Colonic mucosa (tissue), 4 donors: ENCODE measurements around the gene EPB41L2. TPM values are rescaled to one million over a fixed set of nuclear protein-coding genes. Genes with fewer than 3 reads are reported as not detected.
A peak's percentile ranks its signal among the peaks of the same experiment; 100 is the strongest.

ENCODE experiments used
- DNase-seq: peaks from one replicate; pipeline ENCODE4 v3.0.0-alpha.2; 2020
- H3K27ac ChIP-seq: fragments of 200-600 bp; one replicate; pipeline ENCODE4 v1.8.0; 2021
- H3K27me3 ChIP-seq: fragments of 200-600 bp; one replicate; pipeline ENCODE4 v1.8.0; 2021
- H3K36me3 ChIP-seq: fragments of 200-600 bp; one replicate; pipeline ENCODE4 v1.8.0; 2021
- H3K4me1 ChIP-seq: fragments of 200-600 bp; one replicate; pipeline ENCODE4 v1.8.0; 2021; ENCODE audit warnings: mild to moderate bottlenecking
- H3K4me3 ChIP-seq: fragments of 200-600 bp; one replicate; pipeline ENCODE4 v1.8.0; 2021
- H3K9ac ChIP-seq, 2 donors: one replicate each; pipeline ENCODE4 v1.7.0; 2013; ENCODE audit warnings: control low read depth in 2 of 2, low read depth in 2 of 2, low read length in 2 of 2
- H3K9me3 ChIP-seq: fragments of 200-600 bp; one replicate; pipeline ENCODE4 v1.8.0; 2021
- intact Hi-C: fragments of 100-400 bp; cut with DNase I; formaldehyde crosslinking; loops from one replicate; pipeline ENCODE4 v1.14.1; 2022
- total RNA-seq, 2 donors: library from RNA; stranded (reverse); fragmentation: NEBNext Ultra II Directional in 1 of 2; extraction: Animal tissue kit (Norgen Biotek cat#: 25700) in 1 of 2; gene quantifications; one replicate each; pipeline ENCODE4 v1.2.1, GENCODE V29; 2021
- TF ChIP-seq, protein P1 (sequence below): fragments of 200-600 bp; IDR thresholded peaks from one replicate; pipeline ENCODE4 v1.8.0; 2022; ENCODE audit warnings: antibody characterized with exemption, mild to moderate bottlenecking
- donor health status: healthy.
- donor health status: DM: no; HTN: no; CAD: no.
- donor health status: DM: no; HTN: no; CAD: no.

The EPB41L2 gene
- total RNA-seq: 100 to 1,000 TPM; 106 to 113 TPM

DNA sequence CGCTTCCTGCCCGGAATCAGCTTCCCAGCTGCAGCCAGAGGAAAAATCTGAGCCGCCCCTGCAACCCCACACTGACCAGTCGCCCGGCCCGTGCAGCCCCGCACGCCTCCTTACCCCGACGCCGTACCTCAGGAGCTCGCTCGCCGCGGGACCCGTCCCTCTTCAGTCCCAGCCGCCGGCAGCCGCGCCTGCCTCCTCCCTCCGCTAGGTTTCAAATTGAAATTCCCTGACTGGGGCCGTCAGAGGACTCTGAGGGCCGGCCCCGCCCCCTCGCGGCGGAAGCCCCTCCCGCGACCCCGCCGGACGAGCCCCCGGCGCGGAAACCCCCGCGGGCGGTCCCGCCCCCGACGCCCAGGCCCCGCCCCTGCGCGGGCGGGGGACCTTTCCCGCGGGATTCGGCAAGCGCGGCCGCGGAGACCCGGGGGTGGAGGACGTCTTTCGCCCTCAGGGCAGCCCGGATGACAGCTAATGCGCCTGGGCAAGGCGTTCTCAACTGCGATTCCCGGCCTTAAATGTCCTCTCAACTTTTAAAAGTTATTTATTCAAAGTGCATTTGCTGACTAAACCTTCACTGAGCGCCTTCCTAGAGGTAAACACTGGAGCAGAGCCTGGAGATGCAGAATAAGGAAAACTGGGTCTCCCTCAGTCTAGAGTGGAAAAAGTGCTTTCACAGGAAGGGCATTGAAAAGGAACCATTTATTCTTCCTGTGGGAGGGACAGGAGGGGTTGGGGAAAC, at the start of gene EPB41L2:
Gene EPB41L2, minus strand, starts transcription at position 218 of the 736 bp plus-strand sequence. CDS start 106,760 bp downstream, outside the sequence.
- H3K36me3 ChIP-seq: no peaks in the 10 kb centered on the region
- DNase-seq: peak; percentile 91
- intact Hi-C loops: no loop called here
- peak within 1 kb of the TSS; percentile 93 for H3K4me3 ChIP-seq
- peak within 1 kb of the TSS; percentile 91 to 96 for H3K9ac ChIP-seq
- peak within 1 kb of the TSS; percentile 94 for H3K27ac ChIP-seq
- TF ChIP-seq, protein P1, sequence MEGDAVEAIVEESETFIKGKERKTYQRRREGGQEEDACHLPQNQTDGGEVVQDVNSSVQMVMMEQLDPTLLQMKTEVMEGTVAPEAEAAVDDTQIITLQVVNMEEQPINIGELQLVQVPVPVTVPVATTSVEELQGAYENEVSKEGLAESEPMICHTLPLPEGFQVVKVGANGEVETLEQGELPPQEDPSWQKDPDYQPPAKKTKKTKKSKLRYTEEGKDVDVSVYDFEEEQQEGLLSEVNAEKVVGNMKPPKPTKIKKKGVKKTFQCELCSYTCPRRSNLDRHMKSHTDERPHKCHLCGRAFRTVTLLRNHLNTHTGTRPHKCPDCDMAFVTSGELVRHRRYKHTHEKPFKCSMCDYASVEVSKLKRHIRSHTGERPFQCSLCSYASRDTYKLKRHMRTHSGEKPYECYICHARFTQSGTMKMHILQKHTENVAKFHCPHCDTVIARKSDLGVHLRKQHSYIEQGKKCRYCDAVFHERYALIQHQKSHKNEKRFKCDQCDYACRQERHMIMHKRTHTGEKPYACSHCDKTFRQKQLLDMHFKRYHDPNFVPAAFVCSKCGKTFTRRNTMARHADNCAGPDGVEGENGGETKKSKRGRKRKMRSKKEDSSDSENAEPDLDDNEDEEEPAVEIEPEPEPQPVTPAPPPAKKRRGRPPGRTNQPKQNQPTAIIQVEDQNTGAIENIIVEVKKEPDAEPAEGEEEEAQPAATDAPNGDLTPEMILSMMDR: no peak
- H3K4me1 ChIP-seq: peaks cover 9% of the 10 kb centered on the region
- H3K9me3 ChIP-seq: no peaks in the 10 kb centered on the region
- H3K27me3 ChIP-seq: no peaks in the 10 kb centered on the region

DNA sequence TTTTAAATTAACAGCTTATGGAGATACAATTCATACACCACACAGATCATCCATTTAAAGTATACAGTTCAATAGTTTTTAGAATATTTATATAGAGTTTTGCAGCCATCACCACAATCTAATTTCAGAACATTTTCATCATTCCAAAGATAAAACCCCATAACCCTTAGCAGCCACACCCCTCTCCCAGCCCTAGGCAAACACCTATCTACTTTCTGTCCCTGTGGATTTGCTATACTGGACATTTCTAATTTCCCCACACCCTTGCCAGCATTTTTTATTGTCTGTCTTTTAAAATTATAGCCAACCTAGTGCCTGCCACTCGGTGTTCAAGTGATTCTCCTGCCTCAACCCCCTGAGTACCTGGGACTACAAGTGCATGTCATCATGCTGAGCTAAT, 49.2 kb upstream of the EPB41L2 start:
- no peaks in the 10 kb centered on the region for H3K4me1 ChIP-seq
- TF ChIP-seq, protein P1: no peak
- H3K27me3 ChIP-seq: no peaks in the 10 kb centered on the region
- H3K36me3 ChIP-seq: no peaks in the 10 kb centered on the region
- H3K9ac ChIP-seq: no peak overlapping the region
- H3K9me3 ChIP-seq: no peaks in the 10 kb centered on the region
- H3K4me3 ChIP-seq: no peak overlapping the region
- no peak overlapping the region for H3K27ac ChIP-seq
- intact Hi-C loops: no loop called here
- DNase-seq: peak; percentile 34

DNA sequence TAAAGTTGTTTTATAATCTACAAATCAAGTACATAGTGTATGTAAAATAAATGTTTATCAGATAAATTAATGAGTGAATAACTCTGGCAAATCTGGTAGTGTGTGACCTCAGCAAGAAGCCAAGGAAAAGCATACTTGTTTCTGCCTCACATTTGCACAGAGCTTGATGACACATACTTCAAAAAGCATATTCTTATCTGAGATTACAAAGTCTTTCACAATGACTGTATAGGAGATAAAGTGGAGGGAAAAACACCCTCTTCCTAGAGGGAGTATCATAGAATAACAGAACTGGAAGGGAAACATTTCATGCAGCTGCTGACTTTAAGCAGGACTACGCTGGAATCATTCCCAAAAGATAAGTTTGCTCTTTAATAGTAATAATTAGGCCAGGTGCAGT, 44.1 kb upstream of the EPB41L2 start:
- Histone ChIP-seq H3K9ac (no peak overlapping the region), H3K4me1 (no peaks in the 10 kb centered on the region), H3K27me3 (no peaks in the 10 kb centered on the region), H3K4me3 (no peak overlapping the region), H3K36me3 (no peaks in the 10 kb centered on the region), H3K9me3 (no peaks in the 10 kb centered on the region), H3K27ac (no peak overlapping the region)
- no peak for DNase-seq
- TF ChIP-seq, protein P1: no peak
- intact Hi-C loops: no loop called here

DNA sequence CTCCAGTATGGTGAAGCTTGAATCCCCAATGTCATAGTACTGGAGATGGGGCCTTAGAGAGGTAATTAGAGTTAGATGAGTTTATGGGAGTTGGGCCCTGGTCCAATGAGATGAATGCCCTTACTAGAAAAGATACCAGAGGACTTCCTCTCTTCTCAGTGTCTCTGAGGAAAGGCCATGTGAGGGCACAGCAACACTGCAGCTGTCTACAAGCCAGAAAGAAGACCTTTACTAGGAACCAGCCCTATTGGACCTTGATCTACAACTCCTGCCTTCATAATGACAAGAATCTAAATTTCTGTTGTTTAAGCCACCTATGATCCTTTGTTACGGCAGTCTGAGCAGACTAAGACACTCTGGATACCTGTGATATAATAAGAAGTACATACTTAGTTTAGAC, 40.9 kb upstream of the EPB41L2 start:
- no peak overlapping the region for H3K27ac ChIP-seq
- TF ChIP-seq, protein P1: no peak

DNA sequence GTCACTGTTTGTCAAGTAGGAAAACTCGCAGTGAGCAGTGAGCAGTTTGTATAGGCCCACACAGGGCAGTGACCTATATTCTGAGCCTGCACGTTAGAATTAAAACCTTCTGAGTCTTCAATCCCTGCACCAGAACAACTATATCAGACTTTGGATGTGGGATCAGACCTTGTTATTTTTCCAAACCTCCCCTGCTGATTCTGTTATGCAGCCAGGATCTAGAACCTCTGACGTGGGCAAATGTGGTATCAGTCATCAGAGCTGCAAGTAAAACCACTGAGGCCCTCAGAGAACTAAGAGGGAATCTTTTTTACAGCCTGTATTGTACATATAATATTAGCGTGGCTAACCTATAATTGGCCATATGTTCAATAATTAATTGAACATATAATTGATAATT, 40.3 kb upstream of the EPB41L2 start:
- no peaks in the 10 kb centered on the region for H3K4me1 ChIP-seq
- TF ChIP-seq, protein P1: no peak
- no peak overlapping the region for H3K27ac ChIP-seq
- H3K36me3 ChIP-seq: no peaks in the 10 kb centered on the region
- H3K9me3 ChIP-seq: no peaks in the 10 kb centered on the region
- H3K4me3 ChIP-seq: no peak overlapping the region
- H3K27me3 ChIP-seq: no peaks in the 10 kb centered on the region
- intact Hi-C loops: no loop called here
- H3K9ac ChIP-seq: no peak overlapping the region
- DNase-seq: no peak

More for the DNA sequence above, 40.9 kb upstream of the EPB41L2 start:
- DNase-seq: no peak
- Histone ChIP-seq H3K4me3 (no peak overlapping the region), H3K9ac (no peak overlapping the region), H3K36me3 (no peaks in the 10 kb centered on the region), H3K27me3 (no peaks in the 10 kb centered on the region), H3K4me1 (no peaks in the 10 kb centered on the region), H3K9me3 (no peaks in the 10 kb centered on the region)
- intact Hi-C loops: no loop called here
